HG02884 (cell line): ENCODE measurements around the gene TRHDE.

ENCODE experiments used
- ATAC-seq: cut with Tn5 transposase; IDR thresholded peaks from one replicate; pipeline ENCODE4 v1.9.1; 2021; ENCODE audit warnings: mild to moderate bottlenecking, moderate library complexity; ENCODE audit not compliant: unreplicated experiment

Gene TRHDE

GRCh38 chr12:72432037-72432604 is 160.0 kb downstream of the TRHDE start:
- no peak for ATAC-seq

GRCh38 chr12:72433298-72433697 is 161.1 kb downstream of the TRHDE start:
- no peak for ATAC-seq

- ATAC-seq: no peak
Observed at GRCh38 chr12:72434999-72435398, 162.8 kb downstream of the TRHDE start.

GRCh38 chr12:72442217-72442616 is 170.0 kb downstream of the TRHDE start:
- no peak for ATAC-seq

GRCh38 chr12:72444125-72444524 is 172.0 kb downstream of the TRHDE start:
- no peak for ATAC-seq

GRCh38 chr12:72444566-72444965 is 172.4 kb downstream of the TRHDE start:
- no peak for ATAC-seq

GRCh38 chr12:72448089-72448488 is 175.9 kb downstream of the TRHDE start:
- no peak for ATAC-seq

- no peak for ATAC-seq
Observed at GRCh38 chr12:72448805-72449204, 176.6 kb downstream of the TRHDE start.

- ATAC-seq: no peak
Observed at GRCh38 chr12:72453066-72453465, 180.9 kb downstream of the TRHDE start.

GRCh38 chr12:72453550-72453949 is 181.4 kb downstream of the TRHDE start:
- ATAC-seq: no peak

- ATAC-seq: no peak
Observed at GRCh38 chr12:72464471-72464870, 192.3 kb downstream of the TRHDE start.

GRCh38 chr12:72465155-72465554 is 193.0 kb downstream of the TRHDE start:
- ATAC-seq: no peak

- no peak for ATAC-seq
Observed at GRCh38 chr12:72465940-72466630, 193.9 kb downstream of the TRHDE start.

GRCh38 chr12:72467985-72468384 is 195.8 kb downstream of the TRHDE start:
- no peak for ATAC-seq

GRCh38 chr12:72468505-72468904 is 196.3 kb downstream of the TRHDE start:
- no peak for ATAC-seq

GRCh38 chr12:72471806-72472205 is 199.6 kb downstream of the TRHDE start:
- no peak for ATAC-seq

GRCh38 chr12:72472350-72472749 is 200.2 kb downstream of the TRHDE start:
- ATAC-seq: no peak

GRCh38 chr12:72476301-72476700 is 204.1 kb downstream of the TRHDE start:
- ATAC-seq: no peak

- ATAC-seq: no peak
Observed at GRCh38 chr12:72485017-72485701, 213.0 kb downstream of the TRHDE start.

- ATAC-seq: no peak
Observed at GRCh38 chr12:72491426-72491825, 219.3 kb downstream of the TRHDE start.

- ATAC-seq: no peak
Observed at GRCh38 chr12:72493407-72493806, 221.2 kb downstream of the TRHDE start.

- no peak for ATAC-seq
Observed at GRCh38 chr12:72498354-72498753, 226.2 kb downstream of the TRHDE start.
